HEK293 (cell line): Measurements from ENCODE around the gene SCN7A.
A peak's percentile ranks its signal among the peaks of the same experiment; 100 is the strongest.

Experiments
- CTCF ChIA-PET: fragments of 350-600 bp; formaldehyde crosslinking; extraction: SDS; loops from one replicate; lab custom pipeline; 2021; ENCODE audit warnings: antibody characterized with exemption; lab: Yijun Ruan, JAX
- POLR2A ChIA-PET: fragments of 300-600 bp; formaldehyde crosslinking; extraction: SDS; loops from one replicate; lab custom pipeline; 2020; ENCODE audit warnings: antibody characterized with exemption, inconsistent platforms; lab: Yijun Ruan, JAX
- H3K27ac ChIP-seq: fragments of 200-500 bp; sonication (Bioruptor generic); 2 replicates; pipeline ENCODE4 v1.5.1; 2014; ENCODE audit warnings: low read depth, low read length, control low read depth, inconsistent platforms; ENCODE audit errors: extremely low read depth
- H3K36me3 ChIP-seq, 2 experiments: fragments of 200-500 bp in 1 of 2; sonication (Bioruptor generic) in 1 of 2; 1 replicate in 1 of 2; 2 replicates in 1 of 2; pipeline ENCODE4 v1.5.1; 2014 to 2017; ENCODE audit warnings: inconsistent platforms in 2 of 2, low read length in 2 of 2; ENCODE audit not compliant: control insufficient read depth in 2 of 2, insufficient read depth in 1 of 2
- H3K4me1 ChIP-seq: fragments of 200-500 bp; sonication (Bioruptor generic); 2 replicates; pipeline ENCODE4 v1.5.1; 2014; ENCODE audit warnings: mild to moderate bottlenecking, low read length, inconsistent platforms; ENCODE audit not compliant: control insufficient read depth, insufficient read depth
- H3K4me3 ChIP-seq: 2 replicates; pipeline ENCODE4 v1.5.1; 2011; ENCODE audit warnings: low read depth, mild to moderate bottlenecking, control low read depth, low read length, moderate library complexity
- H3K9me3 ChIP-seq: fragments of 200-500 bp; sonication (Bioruptor generic); 2 replicates; pipeline ENCODE4 v1.5.1; 2014; ENCODE audit warnings: low read depth, low read length, inconsistent platforms; ENCODE audit not compliant: control insufficient read depth, insufficient read depth
- FEZF1 ChIP-seq: fragments of 450-650 bp; formaldehyde crosslinking; IDR thresholded peaks from 2 replicates; pipeline ENCODE4 v1.5.1; 2016; ENCODE audit warnings: missing biosample characterization, missing genetic modification characterization
- HOXD13 ChIP-seq: sonication (generic); formaldehyde crosslinking; IDR thresholded peaks from 2 replicates; pipeline ENCODE4 v1.8.0; 2022; ENCODE audit warnings: missing genetic modification reagents, borderline replicate concordance
- OSR2 ChIP-seq: fragments of 450-650 bp; formaldehyde crosslinking; IDR thresholded peaks from 2 replicates; pipeline ENCODE4 v1.5.1; 2016; ENCODE audit warnings: missing biosample characterization, missing genetic modification characterization
- TRIM28 ChIP-seq: IDR thresholded peaks from 2 replicates; pipeline ENCODE4 v1.6.1; 2011; ENCODE audit warnings: low read length, control low read depth, borderline replicate concordance
- ZBTB20 ChIP-seq: fragments of 450-650 bp; formaldehyde crosslinking; IDR thresholded peaks from 2 replicates; pipeline ENCODE4 v1.5.1; 2016; ENCODE audit warnings: missing biosample characterization, missing genetic modification characterization
- ZFP37 ChIP-seq: fragments of 450-650 bp; formaldehyde crosslinking; IDR thresholded peaks from 2 replicates; pipeline ENCODE4 v1.5.1; 2016; ENCODE audit warnings: missing biosample characterization, missing genetic modification characterization
- ZNF2 ChIP-seq: fragments of 450-650 bp; formaldehyde crosslinking; IDR thresholded peaks from 2 replicates; pipeline ENCODE4 v1.5.1; 2016; ENCODE audit warnings: missing biosample characterization, missing genetic modification characterization
- ZNF335 ChIP-seq: fragments of 450-650 bp; formaldehyde crosslinking; conservative IDR thresholded peaks from 2 replicates; pipeline ENCODE4 v1.5.1; 2016; ENCODE audit warnings: missing biosample characterization, missing genetic modification characterization
- ZNF394 ChIP-seq: fragments of 450-650 bp; formaldehyde crosslinking; IDR thresholded peaks from 2 replicates; pipeline ENCODE4 v1.5.1; 2016; ENCODE audit warnings: missing biosample characterization, missing genetic modification characterization, mild to moderate bottlenecking, moderate library complexity, borderline replicate concordance
- ZNF416 ChIP-seq: fragments of 450-650 bp; formaldehyde crosslinking; IDR thresholded peaks from 2 replicates; pipeline ENCODE4 v1.5.1; 2016; ENCODE audit warnings: missing biosample characterization, missing genetic modification characterization
- ZNF549 ChIP-seq: fragments of 450-650 bp; IDR thresholded peaks from 2 replicates; pipeline ENCODE4 v1.5.1; 2018; ENCODE audit warnings: missing biosample characterization, missing genetic modification characterization, mild to moderate bottlenecking, inconsistent platforms, moderate library complexity
- ZNF596 ChIP-seq: fragments of 450-650 bp; IDR thresholded peaks from 2 replicates; pipeline ENCODE4 v1.5.0; 2018; ENCODE audit warnings: missing biosample characterization, mild to moderate bottlenecking, missing genetic modification characterization, moderate library complexity
- ZNF600 ChIP-seq: fragments of 450-650 bp; formaldehyde crosslinking; IDR thresholded peaks from 2 replicates; pipeline ENCODE4 v1.5.1; 2016; ENCODE audit warnings: missing biosample characterization, missing genetic modification characterization
- ZNF677 ChIP-seq: fragments of 450-650 bp; IDR thresholded peaks from 2 replicates; pipeline ENCODE4 v1.5.0; 2018; ENCODE audit warnings: missing biosample characterization, mild to moderate bottlenecking, missing genetic modification characterization, moderate library complexity
- TF ChIP-seq, protein P1 (sequence below): fragments of 450-650 bp; formaldehyde crosslinking; IDR thresholded peaks from 2 replicates; pipeline ENCODE4 v1.5.1; 2017; ENCODE audit warnings: missing biosample characterization, missing genetic modification characterization
- TF ChIP-seq, protein P2 (sequence below): fragments of 450-650 bp; formaldehyde crosslinking; IDR thresholded peaks from 2 replicates; pipeline ENCODE4 v1.5.1; 2016; ENCODE audit warnings: missing biosample characterization, missing genetic modification characterization
- TF ChIP-seq, protein P3 (sequence below): fragments of 450-650 bp; IDR thresholded peaks from 2 replicates; pipeline ENCODE4 v1.5.1; 2018; ENCODE audit warnings: missing biosample characterization, mild to moderate bottlenecking, missing genetic modification characterization
- TF ChIP-seq, protein P4 (sequence below): fragments of 450-650 bp; formaldehyde crosslinking; IDR thresholded peaks from 2 replicates; pipeline ENCODE4 v1.5.1; 2016; ENCODE audit warnings: missing biosample characterization, missing genetic modification characterization
- TF ChIP-seq, protein P5 (sequence below): fragments of 450-650 bp; formaldehyde crosslinking; conservative IDR thresholded peaks from 2 replicates; pipeline ENCODE4 v1.5.1; 2016; ENCODE audit warnings: low read depth, missing biosample characterization, missing genetic modification characterization

SCN7A gene

DNA sequence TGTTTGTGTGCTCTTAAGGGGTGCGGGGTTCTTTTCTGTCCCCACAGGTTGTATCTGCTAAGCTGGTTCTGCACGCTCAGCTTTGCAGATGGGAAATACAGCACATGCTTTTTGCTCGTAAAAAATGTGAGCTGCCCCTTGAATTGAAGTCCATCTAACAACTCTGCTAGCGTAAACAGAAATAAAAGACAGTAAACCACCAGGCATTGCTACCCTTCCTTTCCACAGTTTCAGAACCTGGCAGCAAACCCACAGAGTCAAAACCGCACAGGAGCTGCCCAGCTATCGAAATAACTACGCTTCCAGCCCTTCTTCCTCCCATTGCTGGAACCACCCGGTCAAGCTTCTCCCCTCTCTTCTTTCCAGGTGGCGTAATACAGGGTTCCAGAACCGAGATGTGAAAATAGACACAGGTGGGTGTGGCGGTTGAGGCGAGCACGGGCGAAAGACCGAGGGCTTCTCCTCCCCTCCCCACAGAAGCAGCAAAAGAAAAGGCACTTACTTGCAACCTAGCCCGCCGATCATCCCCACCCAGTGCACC, 118.8 kb downstream of the SCN7A start:
- CTCF ChIA-PET: interaction anchor here (0.7 to 4.3 kb wide), 6 partner anchors 10 to 196 kb away, joined by 3 to 25 read pairs (median 4); no protein-coding TSS in a partner anchor
- Histone ChIP-seq H3K36me3 (no peaks in the 10 kb centered on the region), H3K27ac (peak overlapping the region; percentile 74), H3K4me1 (peaks cover 20% of the 10 kb centered on the region), H3K4me3 (peak overlapping the region; percentile 72), H3K9me3 (no peaks in the 10 kb centered on the region)
- POLR2A ChIA-PET: interaction anchor here (1.4 to 2.2 kb wide), 2 partner anchors 10 to 22 kb away, joined by 7 to 8 read pairs; no protein-coding TSS in a partner anchor
- TF ChIP-seq, protein P1, sequence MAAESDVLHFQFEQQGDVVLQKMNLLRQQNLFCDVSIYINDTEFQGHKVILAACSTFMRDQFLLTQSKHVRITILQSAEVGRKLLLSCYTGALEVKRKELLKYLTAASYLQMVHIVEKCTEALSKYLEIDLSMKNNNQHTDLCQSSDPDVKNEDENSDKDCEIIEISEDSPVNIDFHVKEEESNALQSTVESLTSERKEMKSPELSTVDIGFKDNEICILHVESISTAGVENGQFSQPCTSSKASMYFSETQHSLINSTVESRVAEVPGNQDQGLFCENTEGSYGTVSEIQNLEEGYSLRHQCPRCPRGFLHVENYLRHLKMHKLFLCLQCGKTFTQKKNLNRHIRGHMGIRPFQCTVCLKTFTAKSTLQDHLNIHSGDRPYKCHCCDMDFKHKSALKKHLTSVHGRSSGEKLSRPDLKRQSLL: 0 out of 2 replicates have a peak, but pooled peaks have one; percentile 9
- TF ChIP-seq ZBTB20 (peak; percentile 58), OSR2 (tag by site-specific recombination) (no peak), ZNF416 (tag by site-specific recombination) (no peak), ZNF2 (no peak), ZNF596 (tag by site-specific recombination) (no peak), HOXD13 (CRISPR knock-in tag) (0 out of 2 replicates have a peak, but pooled peaks have one; percentile 61), ZNF394 (peak; percentile 72; the same call in 1 of the 2 replicates), ZNF549 (tag by site-specific recombination) (peak; percentile 58; the same call in 1 of the 2 replicates), ZFP37 (tag by site-specific recombination) (0 out of 2 replicates have a peak, but pooled peaks have one; percentile 9), FEZF1 (tag by site-specific recombination) (peak; percentile 29; the same call in 1 of the 2 replicates), ZNF335 (tag by site-specific recombination) (peak; percentile 7; the same call in 1 of the 2 replicates), TRIM28 (0 out of 2 replicates have a peak, but pooled peaks have one; percentile 41), ZNF600 (tag by site-specific recombination) (peak; percentile 54; the same call in 1 of the 2 replicates)
- TF ChIP-seq, protein P2, sequence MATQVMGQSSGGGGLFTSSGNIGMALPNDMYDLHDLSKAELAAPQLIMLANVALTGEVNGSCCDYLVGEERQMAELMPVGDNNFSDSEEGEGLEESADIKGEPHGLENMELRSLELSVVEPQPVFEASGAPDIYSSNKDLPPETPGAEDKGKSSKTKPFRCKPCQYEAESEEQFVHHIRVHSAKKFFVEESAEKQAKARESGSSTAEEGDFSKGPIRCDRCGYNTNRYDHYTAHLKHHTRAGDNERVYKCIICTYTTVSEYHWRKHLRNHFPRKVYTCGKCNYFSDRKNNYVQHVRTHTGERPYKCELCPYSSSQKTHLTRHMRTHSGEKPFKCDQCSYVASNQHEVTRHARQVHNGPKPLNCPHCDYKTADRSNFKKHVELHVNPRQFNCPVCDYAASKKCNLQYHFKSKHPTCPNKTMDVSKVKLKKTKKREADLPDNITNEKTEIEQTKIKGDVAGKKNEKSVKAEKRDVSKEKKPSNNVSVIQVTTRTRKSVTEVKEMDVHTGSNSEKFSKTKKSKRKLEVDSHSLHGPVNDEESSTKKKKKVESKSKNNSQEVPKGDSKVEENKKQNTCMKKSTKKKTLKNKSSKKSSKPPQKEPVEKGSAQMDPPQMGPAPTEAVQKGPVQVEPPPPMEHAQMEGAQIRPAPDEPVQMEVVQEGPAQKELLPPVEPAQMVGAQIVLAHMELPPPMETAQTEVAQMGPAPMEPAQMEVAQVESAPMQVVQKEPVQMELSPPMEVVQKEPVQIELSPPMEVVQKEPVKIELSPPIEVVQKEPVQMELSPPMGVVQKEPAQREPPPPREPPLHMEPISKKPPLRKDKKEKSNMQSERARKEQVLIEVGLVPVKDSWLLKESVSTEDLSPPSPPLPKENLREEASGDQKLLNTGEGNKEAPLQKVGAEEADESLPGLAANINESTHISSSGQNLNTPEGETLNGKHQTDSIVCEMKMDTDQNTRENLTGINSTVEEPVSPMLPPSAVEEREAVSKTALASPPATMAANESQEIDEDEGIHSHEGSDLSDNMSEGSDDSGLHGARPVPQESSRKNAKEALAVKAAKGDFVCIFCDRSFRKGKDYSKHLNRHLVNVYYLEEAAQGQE (tag by site-specific recombination): 0 out of 2 replicates have a peak, but pooled peaks have one; percentile 8
- TF ChIP-seq, protein P3, sequence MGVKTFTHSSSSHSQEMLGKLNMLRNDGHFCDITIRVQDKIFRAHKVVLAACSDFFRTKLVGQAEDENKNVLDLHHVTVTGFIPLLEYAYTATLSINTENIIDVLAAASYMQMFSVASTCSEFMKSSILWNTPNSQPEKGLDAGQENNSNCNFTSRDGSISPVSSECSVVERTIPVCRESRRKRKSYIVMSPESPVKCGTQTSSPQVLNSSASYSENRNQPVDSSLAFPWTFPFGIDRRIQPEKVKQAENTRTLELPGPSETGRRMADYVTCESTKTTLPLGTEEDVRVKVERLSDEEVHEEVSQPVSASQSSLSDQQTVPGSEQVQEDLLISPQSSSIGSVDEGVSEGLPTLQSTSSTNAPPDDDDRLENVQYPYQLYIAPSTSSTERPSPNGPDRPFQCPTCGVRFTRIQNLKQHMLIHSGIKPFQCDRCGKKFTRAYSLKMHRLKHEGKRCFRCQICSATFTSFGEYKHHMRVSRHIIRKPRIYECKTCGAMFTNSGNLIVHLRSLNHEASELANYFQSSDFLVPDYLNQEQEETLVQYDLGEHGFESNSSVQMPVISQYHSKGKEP (tag by site-specific recombination): 0 out of 2 replicates have a peak, but pooled peaks have one; percentile 15
- TF ChIP-seq, protein P4, sequence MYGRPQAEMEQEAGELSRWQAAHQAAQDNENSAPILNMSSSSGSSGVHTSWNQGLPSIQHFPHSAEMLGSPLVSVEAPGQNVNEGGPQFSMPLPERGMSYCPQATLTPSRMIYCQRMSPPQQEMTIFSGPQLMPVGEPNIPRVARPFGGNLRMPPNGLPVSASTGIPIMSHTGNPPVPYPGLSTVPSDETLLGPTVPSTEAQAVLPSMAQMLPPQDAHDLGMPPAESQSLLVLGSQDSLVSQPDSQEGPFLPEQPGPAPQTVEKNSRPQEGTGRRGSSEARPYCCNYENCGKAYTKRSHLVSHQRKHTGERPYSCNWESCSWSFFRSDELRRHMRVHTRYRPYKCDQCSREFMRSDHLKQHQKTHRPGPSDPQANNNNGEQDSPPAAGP (tag by site-specific recombination): no peak

DNA sequence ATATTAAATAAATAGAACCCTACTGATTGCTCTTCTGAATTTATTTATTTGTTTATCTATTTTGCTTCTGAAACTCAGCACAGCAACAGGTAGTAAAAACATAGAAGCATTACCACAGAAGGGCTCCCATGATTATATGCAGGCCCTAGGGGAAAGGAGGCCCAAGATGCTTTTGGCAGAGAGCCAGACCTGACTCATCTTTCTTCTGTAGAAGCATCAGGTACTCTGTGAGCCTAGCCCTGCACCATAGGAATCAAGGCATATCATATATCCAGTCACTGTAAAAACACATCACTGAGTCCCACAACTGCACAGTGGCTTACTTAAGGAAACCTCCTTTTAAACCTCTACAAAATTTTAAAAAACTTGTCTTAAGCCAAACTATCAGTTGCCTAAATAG, 120.1 kb downstream of the SCN7A start:
- ChIA-PET POLR2A (no interaction called here), CTCF (interaction anchor here (0.6 to 4.3 kb wide), 3 partner anchors 11 to 15 kb away, joined by 3 to 25 read pairs (median 17); no protein-coding TSS in a partner anchor)
- no peak overlapping the region for H3K4me3 ChIP-seq
- TF ChIP-seq ZNF677 (tag by site-specific recombination) (no peak), ZNF394 (peak; percentile 54; the same call in 1 of the 2 replicates), ZNF549 (tag by site-specific recombination) (peak; percentile 17; the same call in 1 of the 2 replicates)
- TF ChIP-seq, protein P5, sequence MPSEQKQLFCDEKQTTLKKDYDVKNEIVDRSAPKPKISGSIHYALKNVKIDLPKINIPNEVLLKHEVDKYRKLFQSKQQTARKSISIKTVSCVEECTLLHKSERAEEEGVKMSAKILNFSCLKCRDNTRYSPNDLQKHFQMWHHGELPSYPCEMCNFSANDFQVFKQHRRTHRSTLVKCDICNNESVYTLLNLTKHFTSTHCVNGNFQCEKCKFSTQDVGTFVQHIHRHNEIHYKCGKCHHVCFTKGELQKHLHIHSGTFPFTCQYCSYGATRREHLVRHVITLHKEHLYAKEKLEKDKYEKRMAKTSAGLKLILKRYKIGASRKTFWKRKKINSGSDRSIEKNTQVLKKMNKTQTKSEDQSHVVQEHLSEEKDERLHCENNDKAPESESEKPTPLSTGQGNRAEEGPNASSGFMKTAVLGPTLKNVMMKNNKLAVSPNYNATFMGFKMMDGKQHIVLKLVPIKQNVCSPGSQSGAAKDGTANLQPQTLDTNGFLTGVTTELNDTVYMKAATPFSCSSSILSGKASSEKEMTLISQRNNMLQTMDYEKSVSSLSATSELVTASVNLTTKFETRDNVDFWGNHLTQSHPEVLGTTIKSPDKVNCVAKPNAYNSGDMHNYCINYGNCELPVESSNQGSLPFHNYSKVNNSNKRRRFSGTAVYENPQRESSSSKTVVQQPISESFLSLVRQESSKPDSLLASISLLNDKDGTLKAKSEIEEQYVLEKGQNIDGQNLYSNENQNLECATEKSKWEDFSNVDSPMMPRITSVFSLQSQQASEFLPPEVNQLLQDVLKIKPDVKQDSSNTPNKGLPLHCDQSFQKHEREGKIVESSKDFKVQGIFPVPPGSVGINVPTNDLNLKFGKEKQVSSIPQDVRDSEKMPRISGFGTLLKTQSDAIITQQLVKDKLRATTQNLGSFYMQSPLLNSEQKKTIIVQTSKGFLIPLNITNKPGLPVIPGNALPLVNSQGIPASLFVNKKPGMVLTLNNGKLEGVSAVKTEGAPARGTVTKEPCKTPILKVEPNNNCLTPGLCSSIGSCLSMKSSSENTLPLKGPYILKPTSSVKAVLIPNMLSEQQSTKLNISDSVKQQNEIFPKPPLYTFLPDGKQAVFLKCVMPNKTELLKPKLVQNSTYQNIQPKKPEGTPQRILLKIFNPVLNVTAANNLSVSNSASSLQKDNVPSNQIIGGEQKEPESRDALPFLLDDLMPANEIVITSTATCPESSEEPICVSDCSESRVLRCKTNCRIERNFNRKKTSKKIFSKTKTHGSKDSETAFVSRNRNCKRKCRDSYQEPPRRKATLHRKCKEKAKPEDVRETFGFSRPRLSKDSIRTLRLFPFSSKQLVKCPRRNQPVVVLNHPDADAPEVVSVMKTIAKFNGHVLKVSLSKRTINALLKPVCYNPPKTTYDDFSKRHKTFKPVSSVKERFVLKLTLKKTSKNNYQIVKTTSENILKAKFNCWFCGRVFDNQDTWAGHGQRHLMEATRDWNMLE (tag by site-specific recombination): no peak
- TF ChIP-seq, protein P1: no peak

More for the DNA sequence above, 120.1 kb downstream of the SCN7A start:
- H3K36me3 ChIP-seq: no peaks in the 10 kb centered on the region
- H3K4me1 ChIP-seq: peaks cover 20% of the 10 kb centered on the region
- no peaks in the 10 kb centered on the region for H3K9me3 ChIP-seq
- no peak overlapping the region for H3K27ac ChIP-seq
